Gastrocnemius medialis (tissue), 4 donors: ENCODE results near the gene ENTPD6. TPM values are rescaled to one million over a fixed set of nuclear protein-coding genes. Genes with fewer than 3 reads are reported as not detected.

ENCODE experiments used
- ATAC-seq, 2 donors: fragments of 150-250 bp; one replicate each; pipeline ENCODE4 v1.9.1; 2016
- DNase-seq, 2 donors: peaks; one replicate each; pipeline ENCODE4 v3.0.0-alpha.2; 2019
- H3K27ac ChIP-seq, 4 donors: fragments of 200-600 bp; sonication (generic); 1 replicate in 1 of 4; 2 replicates in 3 of 4; pipeline ENCODE4 v1.5.1; 2016 to 2018; ENCODE audit warnings: mild to moderate bottlenecking in 2 of 4, moderate library complexity in 1 of 4
- H3K27me3 ChIP-seq, 3 donors: fragments of 200-600 bp; sonication (generic) in 2 of 3; 1 replicate in 1 of 3; 2 replicates in 2 of 3; pipeline versions ENCODE4 v1.5.1 to v1.6.0; 2016 to 2019; ENCODE audit warnings: mild to moderate bottlenecking in 1 of 3, moderate library complexity in 1 of 3
- H3K36me3 ChIP-seq, 2 donors: fragments of 200-600 bp; sonication (generic) in 1 of 2; one replicate each; pipeline ENCODE4 v1.5.1; 2017 to 2018
- H3K4me1 ChIP-seq, 2 donors: fragments of 200-600 bp; sonication (generic) in 1 of 2; one replicate each; pipeline ENCODE4 v1.5.1; 2016 to 2017; ENCODE audit warnings: mild to moderate bottlenecking in 2 of 2
- H3K4me3 ChIP-seq, 4 donors: fragments of 200-600 bp; sonication (generic) in 3 of 4; 1 replicate in 1 of 4; 2 replicates in 3 of 4; pipeline ENCODE4 v1.5.1; 2016 to 2019; ENCODE audit warnings: mild to moderate bottlenecking in 2 of 4
- H3K9me3 ChIP-seq, 3 donors: fragments of 200-600 bp; sonication (generic) in 2 of 3; 1 replicate in 1 of 3; 2 replicates in 2 of 3; pipeline ENCODE4 v1.5.1; 2016 to 2019
- CTCF ChIP-seq, 5 experiments: fragments of 450-650 bp in 3 of 5; fragments of 200-600 bp in 2 of 5; sonication (generic) in 2 of 5; IDR thresholded peaks in 4 of 5; conservative IDR thresholded peaks in 1 of 5; 1 replicate in 4 of 5; 2 replicates in 1 of 5; pipeline ENCODE4 v1.5.1; 2016 to 2019; ENCODE audit warnings: antibody characterized with exemption in 5 of 5, mild to moderate bottlenecking in 3 of 5, moderate library complexity in 3 of 5
- POLR2A ChIP-seq, 2 donors: fragments of 450-650 bp; IDR thresholded peaks; one replicate each; pipeline ENCODE4 v1.6.1; 2017; ENCODE audit warnings: antibody characterized with exemption in 2 of 2, mild to moderate bottlenecking in 2 of 2, moderate library complexity in 2 of 2
- in situ Hi-C, 4 donors: fragments of 200-750 bp; cut with MboI; loops; one replicate each; pipeline versions ENCODE4 v1.15.0 to v1.8.0; 2017; ENCODE audit warnings: low sequenced_read_pairs in 4 of 4
- intact Hi-C: fragments of 100-400 bp; cut with DNase I; formaldehyde crosslinking; loops from one replicate; pipeline ENCODE4 v1.15.1; 2023; ENCODE audit warnings: low total_unique reads
- total RNA-seq, 4 donors: library from RNA; depleted of rRNA; stranded (reverse); fragments of >200 nt; gene quantifications; one replicate each; pipeline versions ENCODE4 v1.1.0 to v1.2.3, GENCODE V29; 2016

ENTPD6 gene
- total RNA-seq, 4 donors from 2014 or later, result 27.0 to 61.1 (median 50.2) TPM

GRCh38 chr20:25148982-25149846, 46.3 kb upstream of the ENTPD6 start:
- Histone ChIP-seq H3K36me3 (no peaks in the 10 kb centered on the region), H3K9me3 (no peaks in the 10 kb centered on the region), H3K4me3 (peak overlapping the region; percentile 25 to 52 (median 36)), H3K27ac (no peak overlapping the region), H3K27me3 (peaks cover 8 to 23% (median 21%) of the 10 kb centered on the region in 3 donors), H3K4me1 (peaks cover 7 to 9% of the 10 kb centered on the region in 2 donors)
- no peak for TF ChIP-seq POLR2A (IDR thresholded peaks at IDR 0.05)
- no peak for TF ChIP-seq CTCF (IDR thresholded peaks at IDR 0.05 in 4 of 5, conservative IDR thresholded peaks at IDR 0.05 in 1 of 5)
- intact Hi-C loops, result no loop called here
- no peak for ATAC-seq
- in situ Hi-C loops, result no loop called here
- no peak for DNase-seq

- peaks cover 7 to 9% of the 10 kb centered on the region in 2 donors for H3K4me1 ChIP-seq
- intact Hi-C loops (no loop called here), in situ Hi-C loops (no loop called here)
- no peak overlapping the region for H3K27ac ChIP-seq
- no peak for DNase-seq
- ATAC-seq, result no peak
- no peak for TF ChIP-seq CTCF (IDR thresholded peaks at IDR 0.05 in 4 of 5, conservative IDR thresholded peaks at IDR 0.05 in 1 of 5)
- TF ChIP-seq POLR2A (IDR thresholded peaks at IDR 0.05), result no peak
- H3K27me3 ChIP-seq, result peaks cover 8 to 23% (median 21%) of the 10 kb centered on the region in 3 donors
- H3K9me3 ChIP-seq, result no peaks in the 10 kb centered on the region
- no peak overlapping the region for H3K4me3 ChIP-seq
- H3K36me3 ChIP-seq, result no peaks in the 10 kb centered on the region
Observed at GRCh38 chr20:25150016-25150415, 45.5 kb upstream of the ENTPD6 start.

GRCh38 chr20:25158043-25158442, 37.5 kb upstream of the ENTPD6 start:
- in situ Hi-C loops, result no loop called here

DNA sequence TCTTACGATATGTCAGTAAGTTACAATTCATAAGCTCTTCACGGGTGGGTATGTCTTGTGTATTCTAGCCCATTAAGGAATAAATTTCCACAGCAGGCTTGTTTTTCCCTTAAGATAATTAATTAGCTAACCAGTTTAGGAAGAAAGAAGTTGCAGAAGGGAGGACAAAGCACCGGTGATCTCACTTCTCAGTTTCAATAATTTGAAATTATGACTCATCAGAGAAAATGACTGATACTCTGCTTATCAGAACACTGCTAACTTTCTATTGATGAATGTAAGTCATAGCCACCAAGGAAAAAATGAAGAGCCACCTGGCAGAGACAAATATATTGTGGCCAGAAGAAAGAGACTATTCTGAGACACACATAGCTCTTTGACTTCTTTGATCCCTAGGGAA, 35.0 kb upstream of the ENTPD6 start:
- TF ChIP-seq POLR2A (IDR thresholded peaks at IDR 0.05), result no peak
- TF ChIP-seq CTCF (IDR thresholded peaks at IDR 0.05 in 4 of 5, conservative IDR thresholded peaks at IDR 0.05 in 1 of 5), result no peak
- Histone ChIP-seq H3K4me3 (no peak overlapping the region), H3K27ac (no peak overlapping the region), H3K4me1 (no peaks in the 10 kb centered on the region), H3K27me3 (no peaks in the 10 kb centered on the region), H3K36me3 (no peaks in the 10 kb centered on the region), H3K9me3 (no peaks in the 10 kb centered on the region)
- intact Hi-C loops, result no loop called here
- in situ Hi-C loops, result no loop called here
- no peak for DNase-seq
- ATAC-seq, result no peak

More at GRCh38 chr20:25158043-25158442, 37.5 kb upstream of the ENTPD6 start:
- Histone ChIP-seq H3K27ac (no peak overlapping the region), H3K36me3 (no peaks in the 10 kb centered on the region), H3K9me3 (no peaks in the 10 kb centered on the region), H3K4me1 (no peaks in the 10 kb centered on the region), H3K27me3 (no peaks in the 10 kb centered on the region), H3K4me3 (no peak overlapping the region)
- intact Hi-C loops, result no loop called here
- ATAC-seq, result no peak
- DNase-seq, result no peak
- TF ChIP-seq CTCF (IDR thresholded peaks at IDR 0.05 in 4 of 5, conservative IDR thresholded peaks at IDR 0.05 in 1 of 5), result no peak
